NB4 (cell line): ENCODE results near the gene ATP5ME.

Source experiments
- CTCF ChIP-seq: IDR thresholded peaks from one replicate; pipeline ENCODE4 v1.5.1; 2012; ENCODE audit warnings: low read depth, low read length
- MAX ChIP-seq: IDR thresholded peaks from 2 replicates; pipeline ENCODE4 v1.6.1; 2011; ENCODE audit warnings: low read depth, low read length
- POLR2A ChIP-seq: IDR thresholded peaks from 2 replicates; pipeline ENCODE4 v1.6.1; 2011; ENCODE audit warnings: mild to moderate bottlenecking; ENCODE audit not compliant: insufficient read length; ENCODE audit errors: extremely low read depth

GRCh38 chr4:661881-662761 is 12.0 kb downstream of the ATP5ME start:
- TF ChIP-seq CTCF (no peak), MAX (no peak), POLR2A (no peak)
